Neuronal stem cell (in vitro differentiated cells): ENCODE results near the gene CDO1.
A peak's percentile ranks its signal among the peaks of the same experiment; 100 is the strongest.

ENCODE experiments used
- DNase-seq: peaks from one replicate; pipeline ENCODE4 v3.0.0-alpha.2; 2013; ENCODE audit warnings: low spot score
- H2AFZ ChIP-seq: one replicate; pipeline ENCODE4 v1.6.1; 2013; ENCODE audit warnings: mild to moderate bottlenecking, low read length, inconsistent platforms
- H2AK5ac ChIP-seq: 2 replicates; pipeline ENCODE4 v1.6.1; 2013; ENCODE audit warnings: low read depth, mild to moderate bottlenecking, inconsistent platforms, low read length, moderate library complexity, mixed read lengths
- H2BK120ac ChIP-seq: 2 replicates; pipeline ENCODE4 v1.6.1; 2013; ENCODE audit warnings: low read depth, mild to moderate bottlenecking, inconsistent platforms, low read length, moderate library complexity, mixed read lengths
- H2BK12ac ChIP-seq: one replicate; pipeline ENCODE4 v1.6.1; 2013; ENCODE audit warnings: low read length, inconsistent platforms
- H2BK15ac ChIP-seq: 2 replicates; pipeline ENCODE4 v1.6.1; 2013; ENCODE audit warnings: mild to moderate bottlenecking, low read length, inconsistent platforms, mixed read lengths
- H2BK5ac ChIP-seq: one replicate; pipeline ENCODE4 v1.6.1; 2013; ENCODE audit warnings: inconsistent platforms, mild to moderate bottlenecking, low read length, moderate library complexity
- H3K14ac ChIP-seq: one replicate; pipeline ENCODE4 v1.6.1; 2013; ENCODE audit warnings: low read length, inconsistent platforms
- H3K18ac ChIP-seq: 2 replicates; pipeline ENCODE4 v1.6.1; 2013; ENCODE audit warnings: low read length, inconsistent platforms
- H3K23ac ChIP-seq: 2 replicates; pipeline ENCODE4 v1.6.1; 2013; ENCODE audit warnings: low read depth, mild to moderate bottlenecking, mixed read lengths, low read length, inconsistent platforms; ENCODE audit not compliant: poor library complexity
- H3K27ac ChIP-seq: replicated peaks from 3 replicates; pipeline ENCODE4 v1.5.1; 2013; ENCODE audit warnings: low read length, inconsistent platforms
- H3K27me3 ChIP-seq, 3 experiments: 2 replicates each; pipeline ENCODE4 v1.6.1; 2013; ENCODE audit warnings: low read length in 3 of 3, mild to moderate bottlenecking in 2 of 3, inconsistent platforms in 1 of 3, low read depth in 1 of 3, mixed read lengths in 1 of 3, moderate library complexity in 1 of 3; ENCODE audit not compliant: control insufficient read depth in 3 of 3, insufficient read depth in 3 of 3
- H3K36me3 ChIP-seq, 2 donors: replicated peaks in 1 of 2; 2 replicates each; pipeline ENCODE4 v1.6.1; 2013; ENCODE audit warnings: low read length in 2 of 2; ENCODE audit not compliant: control insufficient read depth in 2 of 2, insufficient read depth in 2 of 2
- H3K4ac ChIP-seq: 2 replicates; pipeline ENCODE4 v1.6.1; 2013; ENCODE audit warnings: inconsistent platforms, mild to moderate bottlenecking, low read length, moderate library complexity
- H3K4me1 ChIP-seq, 2 donors: 1 replicate in 1 of 2; 2 replicates in 1 of 2; pipeline ENCODE4 v1.6.1; 2013; ENCODE audit warnings: low read length in 2 of 2, low read depth in 1 of 2; ENCODE audit not compliant: control insufficient read depth in 2 of 2, insufficient read depth in 1 of 2
- H3K4me2 ChIP-seq: one replicate; pipeline ENCODE4 v1.6.1; 2013; ENCODE audit warnings: mild to moderate bottlenecking, low read length, inconsistent platforms; ENCODE audit not compliant: insufficient read depth, poor library complexity, severe bottlenecking
- H3K4me3 ChIP-seq, 2 donors: 2 replicates each; pipeline ENCODE4 v1.5.1; 2013; ENCODE audit warnings: low read length in 2 of 2, mild to moderate bottlenecking in 2 of 2, inconsistent platforms in 1 of 2, moderate library complexity in 1 of 2
- H3K79me1 ChIP-seq: one replicate; pipeline ENCODE4 v1.6.1; 2013; ENCODE audit warnings: low read depth, mild to moderate bottlenecking, inconsistent platforms, low read length, moderate library complexity
- H3K9ac ChIP-seq: one replicate; pipeline ENCODE4 v1.6.1; 2013; ENCODE audit warnings: mild to moderate bottlenecking, low read depth, low read length, inconsistent platforms; ENCODE audit not compliant: poor library complexity
- H3K9me3 ChIP-seq, 2 donors: replicated peaks in 1 of 2; 2 replicates each; pipeline versions ENCODE3 to v1.6.1; 2013; ENCODE audit warnings: low read length in 2 of 2, mild to moderate bottlenecking in 2 of 2, inconsistent platforms in 1 of 2, low read depth in 1 of 2, mixed read lengths in 1 of 2, moderate library complexity in 1 of 2; ENCODE audit not compliant: control insufficient read depth in 2 of 2, insufficient read depth in 1 of 2
- H4K8ac ChIP-seq: one replicate; pipeline ENCODE4 v1.6.1; 2013; ENCODE audit warnings: low read depth, mild to moderate bottlenecking, inconsistent platforms, low read length, moderate library complexity
- H4K91ac ChIP-seq: one replicate; pipeline ENCODE4 v1.6.1; 2013; ENCODE audit warnings: low read length, low read depth, mild to moderate bottlenecking, inconsistent platforms; ENCODE audit not compliant: poor library complexity
- WGBS, 2 donors: extraction: QIAGEN DNeasy Blood & Tissue Kit; methylation state at CpG; one replicate each; pipeline ENCODE4 v1.1.7; 2013; ENCODE audit warnings: missing lambda C conversion rate in 2 of 2, mixed read lengths in 1 of 2; ENCODE audit not compliant: insufficient read length in 2 of 2, insufficient replicate concordance in 1 of 2; ENCODE audit errors: extremely low coverage in 2 of 2; 5-methylcytosine and 5-hydroxymethylcytosine counted together

Gene CDO1

GRCh38 chr5:115772731-115773475, 43.6 kb downstream of the CDO1 start:
- Histone ChIP-seq H2BK120ac (no peak overlapping the region), H3K27me3 (no peaks in the 10 kb centered on the region), H3K14ac (no peak overlapping the region), H3K36me3 (no peaks in the 10 kb centered on the region), H3K4me2 (no peak overlapping the region), H2BK15ac (no peak overlapping the region), H3K18ac (no peak overlapping the region), H3K4me3 (no peak overlapping the region), H2BK12ac (no peak overlapping the region), H3K9ac (no peak overlapping the region), H2AK5ac (no peak overlapping the region), H4K8ac (no peak overlapping the region), H3K23ac (no peak overlapping the region), H4K91ac (no peak overlapping the region), H3K9me3 (no peaks in the 10 kb centered on the region), H3K27ac (no peak overlapping the region), H3K4me1 (no peaks in the 10 kb centered on the region), H3K4ac (no peak overlapping the region), H3K79me1 (no peaks in the 10 kb centered on the region), H2BK5ac (no peak overlapping the region), H2AFZ (peak overlapping the region; percentile 30)
- DNase-seq: no peak
- no CpG with 5 or more reads among the region's 2 CpGs for WGBS, 2 donors

DNA sequence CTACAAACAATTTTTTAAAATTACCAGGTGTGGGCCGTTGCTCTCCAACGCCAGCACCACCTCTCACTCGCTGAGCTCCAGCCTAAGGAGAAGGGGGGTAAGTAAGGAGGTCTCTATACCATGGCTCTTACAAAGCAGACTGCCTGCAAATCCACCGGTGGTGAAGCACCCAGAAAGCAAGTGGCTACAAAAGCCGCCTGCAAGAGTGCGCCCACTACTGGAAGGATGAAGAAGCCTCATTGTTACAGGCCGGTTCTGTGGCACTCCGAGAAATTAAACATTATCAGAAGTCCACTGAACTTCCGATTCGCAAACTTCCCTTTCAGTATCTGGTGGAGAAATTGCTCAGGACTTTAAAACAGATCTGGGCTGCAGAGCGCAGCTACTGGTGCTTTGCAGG, 46.0 kb downstream of the CDO1 start:
- Histone ChIP-seq H3K9ac (no peak overlapping the region), H2BK5ac (no peak overlapping the region), H3K27me3 (no peaks in the 10 kb centered on the region), H3K27ac (no peak overlapping the region), H3K18ac (no peak overlapping the region), H3K23ac (no peak overlapping the region), H2BK120ac (no peak overlapping the region), H3K79me1 (no peaks in the 10 kb centered on the region), H3K9me3 (no peaks in the 10 kb centered on the region), H2BK12ac (no peak overlapping the region), H2AFZ (no peak overlapping the region), H2AK5ac (no peak overlapping the region), H4K8ac (no peak overlapping the region), H3K36me3 (no peaks in the 10 kb centered on the region), H4K91ac (no peak overlapping the region), H3K4me3 (no peak overlapping the region), H2BK15ac (no peak overlapping the region), H3K4me1 (no peaks in the 10 kb centered on the region), H3K14ac (no peak overlapping the region), H3K4me2 (no peak overlapping the region), H3K4ac (no peak overlapping the region)
- peak; percentile 11 for DNase-seq
- WGBS, 2 donors: no CpG with 5 or more reads among the region's 11 CpGs

DNA sequence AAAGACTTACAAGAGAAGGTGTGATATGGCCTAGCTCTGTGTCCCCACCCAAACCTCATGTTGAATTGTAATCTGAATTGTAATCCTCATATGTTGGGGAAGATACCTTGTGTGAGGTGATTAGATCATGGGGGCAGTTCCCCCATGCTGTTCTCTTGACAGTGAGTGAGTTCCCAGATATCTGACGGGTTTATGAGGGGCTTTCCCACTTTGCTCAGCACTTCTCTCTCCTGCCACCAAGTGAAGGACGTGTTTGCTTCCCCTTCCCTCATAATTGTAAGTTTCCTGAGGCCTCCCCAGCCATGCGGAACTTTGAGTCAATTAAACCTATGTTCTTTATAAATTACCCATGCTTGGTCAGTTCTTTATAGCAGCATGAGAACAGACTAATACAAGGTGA, 49.0 kb downstream of the CDO1 start:
- H2BK12ac ChIP-seq: no peak overlapping the region
- H3K9ac ChIP-seq: no peak overlapping the region
- H2BK120ac ChIP-seq: no peak overlapping the region
- no peak overlapping the region for H2BK5ac ChIP-seq
- H3K23ac ChIP-seq: no peak overlapping the region
- no peak overlapping the region for H3K18ac ChIP-seq
- no peaks in the 10 kb centered on the region for H3K4me1 ChIP-seq
- H2BK15ac ChIP-seq: no peak overlapping the region
- H2AK5ac ChIP-seq: no peak overlapping the region
- H3K9me3 ChIP-seq: peaks cover 0 to 3% of the 10 kb centered on the region in 2 donors
- H3K79me1 ChIP-seq: no peaks in the 10 kb centered on the region
- H3K4me3 ChIP-seq: no peak overlapping the region
- H3K4ac ChIP-seq: no peak overlapping the region
- no peaks in the 10 kb centered on the region for H3K27me3 ChIP-seq
- no CpG with 5 or more reads among the region's 3 CpGs for WGBS, 2 donors
- no peak for DNase-seq
- H4K91ac ChIP-seq: no peak overlapping the region
- H3K14ac ChIP-seq: no peak overlapping the region
- no peak overlapping the region for H3K4me2 ChIP-seq
- H3K27ac ChIP-seq: no peak overlapping the region
- no peaks in the 10 kb centered on the region for H3K36me3 ChIP-seq
- H2AFZ ChIP-seq: no peak overlapping the region
- H4K8ac ChIP-seq: no peak overlapping the region

GRCh38 chr5:115766608-115767007, 49.9 kb downstream of the CDO1 start:
- H3K36me3 ChIP-seq: no peaks in the 10 kb centered on the region
- H3K9me3 ChIP-seq: peaks cover 0 to 3% of the 10 kb centered on the region in 2 donors
- H3K79me1 ChIP-seq: no peaks in the 10 kb centered on the region
- no peaks in the 10 kb centered on the region for H3K27me3 ChIP-seq
- no peak overlapping the region for H3K23ac ChIP-seq
- no peak overlapping the region for H4K91ac ChIP-seq
- no peak overlapping the region for H3K18ac ChIP-seq
- H2AK5ac ChIP-seq: no peak overlapping the region
- DNase-seq: no peak
- H3K4me1 ChIP-seq: no peaks in the 10 kb centered on the region
- no peak overlapping the region for H2BK15ac ChIP-seq
- no peak overlapping the region for H3K9ac ChIP-seq
- H3K4me2 ChIP-seq: no peak overlapping the region
- H3K27ac ChIP-seq: no peak overlapping the region
- no peak overlapping the region for H2BK120ac ChIP-seq
- H4K8ac ChIP-seq: no peak overlapping the region
- H3K4ac ChIP-seq: no peak overlapping the region
- no peak overlapping the region for H2BK12ac ChIP-seq
- H3K4me3 ChIP-seq: no peak overlapping the region
- no peak overlapping the region for H3K14ac ChIP-seq
- H2BK5ac ChIP-seq: no peak overlapping the region
- H2AFZ ChIP-seq: no peak overlapping the region
- no CpG with 5 or more reads among the region's 1 CpG for WGBS, 2 donors
